CD4-positive, alpha-beta T cell treated with Interleukin-1 beta for 1 hour (primary cell): Measurements from ENCODE around the gene SPEG.

ENCODE experiments used
- DNase-seq, 2 donors: peaks; one replicate each; pipeline ENCODE4 v3.0.0-alpha.2; 2020 to 2022

SPEG gene

DNA sequence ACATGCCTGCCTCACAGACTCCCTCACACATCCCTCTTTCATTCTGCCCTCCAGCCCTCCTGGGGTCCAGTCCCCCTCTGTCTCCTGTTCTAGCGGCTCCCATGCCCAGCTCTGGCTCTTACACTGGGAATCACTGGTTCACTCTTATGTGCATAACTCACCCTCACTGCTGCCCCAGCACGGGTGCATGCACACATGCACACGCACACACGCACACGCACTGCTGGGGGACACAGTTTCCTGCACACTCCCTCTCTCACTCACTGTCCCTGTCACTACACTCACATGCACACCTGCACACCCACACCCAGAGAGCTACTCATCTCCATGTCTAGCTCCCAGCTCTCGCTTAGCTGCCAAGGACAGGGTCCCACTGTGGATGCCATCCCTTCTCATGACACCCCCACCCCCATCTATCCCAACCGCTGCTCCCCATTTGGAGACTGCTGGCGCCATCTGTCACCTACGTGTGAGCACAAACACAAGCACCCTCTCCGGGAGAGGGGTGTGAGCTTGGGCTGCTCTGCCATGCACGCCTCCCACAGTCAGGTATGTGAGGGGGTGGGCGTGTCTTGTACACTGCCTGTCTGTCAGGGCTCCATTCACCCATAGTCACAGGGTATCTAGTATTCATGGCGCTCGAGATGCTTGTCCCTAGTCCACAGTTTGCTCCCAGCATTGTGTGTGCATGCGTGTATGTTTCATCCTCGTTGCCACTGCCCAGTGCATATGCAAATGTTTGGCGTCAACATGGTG lies 81.4 kb downstream of the SPEG start:
- DNase-seq = no peak

DNA sequence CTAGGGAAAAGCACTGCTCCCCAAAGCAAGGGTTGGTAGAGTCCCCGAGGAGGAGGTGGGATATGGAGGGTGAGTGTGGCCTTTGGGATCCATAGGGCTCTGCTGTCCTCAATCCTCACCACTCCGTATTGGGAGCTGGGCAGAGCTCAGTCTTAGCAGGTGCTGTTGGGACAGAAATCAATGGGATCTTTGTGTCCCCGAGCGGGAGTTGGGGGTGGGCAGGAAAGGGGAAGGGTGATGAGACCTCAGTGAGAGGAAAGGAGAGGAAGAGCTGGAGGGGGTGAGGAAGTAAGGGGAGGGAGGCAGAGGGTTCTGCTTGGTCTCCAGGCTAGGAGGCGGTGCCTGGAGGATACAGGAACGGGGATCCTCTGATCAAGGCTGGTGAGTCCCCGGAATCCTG lies 82.2 kb downstream of the SPEG start:
- no peak for DNase-seq

DNA sequence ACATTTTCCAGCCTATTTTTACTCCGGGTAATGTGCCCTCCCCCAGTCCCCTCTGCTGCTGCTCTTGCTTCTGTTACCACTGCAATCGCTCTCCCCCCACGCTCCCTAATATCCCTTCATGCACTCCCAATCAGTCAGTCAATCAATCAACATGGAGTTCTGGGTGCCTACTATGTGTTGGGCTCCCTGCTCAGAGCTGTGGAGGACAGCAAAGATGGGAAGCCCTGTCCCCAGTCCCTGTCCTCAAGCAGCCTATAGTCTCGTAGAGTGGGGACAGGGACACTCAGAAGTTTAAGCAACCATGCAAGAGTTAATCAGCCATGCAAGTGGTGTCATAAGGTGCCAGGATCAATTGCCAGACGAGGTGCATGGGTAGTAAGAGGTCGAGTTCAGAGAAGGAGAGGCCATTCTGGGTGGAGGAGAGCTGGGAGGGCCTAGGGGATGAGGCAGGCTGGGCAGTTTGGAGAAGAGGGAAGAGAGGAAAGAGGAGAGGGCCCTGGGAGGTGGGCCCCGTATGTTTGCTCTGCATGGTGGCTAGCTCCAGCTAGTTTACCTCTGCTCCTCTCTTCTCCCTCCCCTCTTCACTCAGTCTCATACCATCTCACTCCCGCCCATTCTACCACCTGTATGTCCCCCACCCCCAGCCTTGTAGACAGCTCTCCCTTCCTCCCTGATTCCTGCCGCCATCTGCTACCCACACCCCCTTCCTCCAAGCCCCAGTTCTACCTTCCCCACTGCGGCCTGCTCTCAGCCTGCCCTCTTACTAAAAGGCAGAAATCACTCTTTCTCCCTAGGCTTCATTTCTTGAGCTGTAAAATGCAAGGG lies 83.5 kb downstream of the SPEG start:
- no peak for DNase-seq

DNA sequence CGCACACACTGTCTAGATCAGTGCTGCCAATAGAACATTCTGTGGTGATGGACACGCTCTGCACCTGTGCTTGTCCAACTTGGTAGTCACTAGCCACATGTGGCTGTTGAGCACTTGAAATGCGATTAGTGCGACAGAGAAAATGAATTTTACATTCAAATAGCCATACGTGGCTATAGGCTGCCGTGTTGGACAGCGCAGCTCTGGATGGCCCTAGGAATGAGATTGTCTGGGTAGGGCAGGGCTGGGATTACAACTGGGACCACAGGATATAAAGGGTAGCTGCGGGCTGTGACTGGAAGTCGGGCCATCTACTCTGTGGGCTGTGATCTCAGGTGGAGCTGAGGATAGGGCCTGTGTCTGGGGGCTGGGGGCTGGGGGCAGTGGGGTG lies 84.9 kb downstream of the SPEG start:
- no peak for DNase-seq

DNA sequence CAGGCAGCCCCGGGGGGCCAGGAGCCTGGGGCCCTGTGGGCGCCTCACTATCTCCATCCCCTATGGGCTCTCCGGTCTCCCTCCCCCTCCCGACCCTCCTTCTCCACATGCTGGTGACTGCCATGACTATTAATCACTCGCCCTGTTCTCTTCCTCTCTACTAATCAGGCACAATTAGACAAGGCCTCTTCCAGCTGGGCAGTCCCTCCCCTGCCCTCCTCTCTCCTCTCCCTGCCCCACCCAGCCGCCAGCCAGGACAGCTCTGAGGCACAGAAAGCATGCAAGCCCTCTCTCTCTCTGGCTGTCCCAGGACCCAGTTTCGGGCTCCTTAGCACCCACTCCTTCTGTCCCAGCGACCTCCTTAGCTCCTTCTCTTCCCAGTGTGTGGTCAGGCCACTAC lies 85.4 kb downstream of the SPEG start:
- no peak for DNase-seq

DNA sequence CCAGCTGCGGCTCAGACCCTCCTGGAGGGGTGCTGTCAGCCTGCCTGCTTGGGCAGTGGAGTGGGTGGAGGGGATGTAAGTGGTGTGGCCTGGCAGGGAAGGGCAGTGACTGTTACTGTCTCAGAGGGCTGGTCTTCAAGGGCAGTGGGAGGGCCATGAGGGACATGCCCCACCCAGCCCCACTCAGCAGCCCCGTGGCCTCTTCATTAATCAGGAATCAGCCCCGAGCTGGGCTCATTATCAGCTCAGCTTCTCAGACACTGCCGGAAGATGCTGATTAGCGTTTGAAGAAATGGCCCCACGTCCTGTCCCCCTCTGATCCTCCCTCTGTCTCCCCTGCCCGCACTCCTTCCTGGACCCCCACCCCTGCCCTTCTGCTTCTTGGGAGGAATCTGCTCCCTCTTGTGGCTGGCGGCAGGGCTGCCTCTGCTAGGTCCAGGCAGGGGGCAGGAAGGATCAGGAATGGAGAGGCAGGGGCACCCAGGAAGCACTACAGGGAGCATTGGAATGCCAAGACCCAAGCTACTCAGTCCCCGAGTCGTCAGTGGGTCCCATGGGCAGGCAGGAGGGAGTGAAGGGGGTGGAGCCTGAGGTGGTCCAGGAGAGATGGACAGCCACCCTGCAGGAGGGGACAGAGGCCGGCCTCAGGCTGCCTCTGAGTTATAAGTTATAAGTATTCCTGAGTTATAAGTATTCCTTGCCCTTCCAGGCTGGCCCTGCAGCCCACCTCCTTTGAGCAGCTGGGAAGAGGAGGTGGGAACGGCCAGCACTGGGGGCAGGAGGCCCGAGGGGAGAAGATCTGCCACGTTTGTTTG lies 86.6 kb downstream of the SPEG start:
- no peak for DNase-seq

DNA sequence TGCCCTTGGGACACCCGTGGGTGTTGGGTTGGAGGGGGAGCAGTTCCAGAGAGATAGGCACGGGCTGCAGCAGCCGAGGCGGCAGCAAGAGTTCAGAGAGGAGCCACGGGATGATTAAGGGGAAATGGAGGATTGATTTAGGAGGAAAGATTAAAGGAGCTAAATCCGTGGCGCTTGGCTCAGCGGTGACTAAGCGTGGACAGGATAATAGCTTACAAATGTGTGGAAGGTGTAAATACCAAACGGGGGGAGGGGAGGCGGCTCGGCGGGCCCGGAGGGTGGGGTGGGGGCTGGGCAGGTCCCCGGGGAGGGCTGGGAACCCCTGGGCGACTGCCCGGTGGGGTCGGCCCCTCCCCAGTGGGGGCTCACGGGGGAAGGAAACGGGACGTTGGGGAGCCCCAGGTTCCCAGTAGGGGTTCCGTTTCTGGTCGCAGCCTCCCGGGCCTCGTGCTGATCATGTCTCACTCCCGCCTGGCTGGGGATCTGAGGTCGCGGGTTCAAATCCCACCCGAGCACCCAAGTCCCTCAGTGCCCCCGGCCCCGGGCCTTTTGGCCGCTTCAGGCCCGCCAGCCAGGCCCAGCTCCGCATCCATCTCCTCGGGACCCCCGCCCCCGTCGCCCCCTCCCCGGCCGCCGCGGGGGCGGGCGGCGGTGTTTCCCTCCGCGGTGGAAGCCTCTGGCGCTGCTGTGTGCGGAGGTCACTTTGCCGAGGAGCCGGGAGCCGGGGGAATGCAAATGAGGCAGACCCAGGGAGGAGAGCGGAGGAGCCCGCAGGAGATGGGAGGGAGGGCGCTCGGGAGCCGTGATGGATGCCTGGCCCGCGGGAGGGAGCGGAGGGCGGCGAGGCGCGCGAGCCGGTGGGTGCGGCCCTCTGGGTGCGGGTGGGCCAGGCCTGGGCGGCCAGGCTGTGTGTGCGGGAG lies 87.7 kb downstream of the SPEG start:
- DNase-seq = no peak

DNA sequence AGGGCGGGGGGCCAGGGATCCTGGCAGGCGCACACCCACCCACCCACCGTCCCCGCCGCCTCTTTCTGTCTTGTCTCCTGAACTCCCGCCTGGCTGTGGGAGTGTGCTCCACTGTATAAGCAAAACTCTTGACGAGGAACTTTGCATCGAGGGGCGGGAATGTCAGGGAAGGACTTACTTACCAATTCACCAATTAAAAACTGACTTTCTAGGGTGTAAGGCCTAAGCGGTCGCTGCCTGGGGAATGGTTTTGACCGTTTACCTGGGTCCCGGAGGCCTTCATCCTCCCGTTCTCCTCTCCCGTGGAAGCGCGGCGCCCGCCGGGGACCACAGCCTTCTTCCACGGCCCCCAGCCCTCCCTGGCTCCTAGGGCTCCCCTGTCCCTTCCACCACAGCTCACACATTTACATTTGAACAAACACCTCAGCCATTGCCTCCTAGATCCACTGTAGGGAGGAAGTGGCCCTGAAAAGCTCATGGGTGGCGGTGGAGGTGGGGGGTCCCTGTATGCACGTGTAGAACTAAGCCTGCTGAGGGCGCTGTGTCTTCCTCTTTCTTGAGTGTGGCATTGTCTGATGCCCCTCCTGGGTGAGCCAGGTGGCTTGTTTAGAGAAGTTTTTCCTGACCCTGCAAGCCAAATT lies 88.5 kb downstream of the SPEG start:
- no peak for DNase-seq

DNA sequence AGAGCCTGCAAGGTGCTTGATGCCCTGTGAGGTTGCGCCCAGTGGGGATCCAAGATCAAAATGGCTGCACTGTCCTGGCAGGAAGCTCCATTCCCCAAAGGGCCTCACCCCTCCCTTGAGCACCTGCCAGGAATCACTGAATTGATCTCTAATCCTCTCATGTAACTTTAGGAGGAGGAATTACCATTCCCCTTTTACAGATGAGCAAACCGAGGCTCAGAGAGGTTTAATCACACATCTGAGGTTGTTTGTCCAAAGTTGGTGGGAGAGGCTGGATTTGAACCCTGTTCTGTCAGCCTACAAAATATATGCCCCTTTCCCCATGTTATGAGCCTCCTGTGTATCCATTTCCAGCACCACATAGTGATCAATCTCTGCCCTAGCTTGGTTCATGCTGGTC lies 90.2 kb downstream of the SPEG start:
- DNase-seq = no peak

DNA sequence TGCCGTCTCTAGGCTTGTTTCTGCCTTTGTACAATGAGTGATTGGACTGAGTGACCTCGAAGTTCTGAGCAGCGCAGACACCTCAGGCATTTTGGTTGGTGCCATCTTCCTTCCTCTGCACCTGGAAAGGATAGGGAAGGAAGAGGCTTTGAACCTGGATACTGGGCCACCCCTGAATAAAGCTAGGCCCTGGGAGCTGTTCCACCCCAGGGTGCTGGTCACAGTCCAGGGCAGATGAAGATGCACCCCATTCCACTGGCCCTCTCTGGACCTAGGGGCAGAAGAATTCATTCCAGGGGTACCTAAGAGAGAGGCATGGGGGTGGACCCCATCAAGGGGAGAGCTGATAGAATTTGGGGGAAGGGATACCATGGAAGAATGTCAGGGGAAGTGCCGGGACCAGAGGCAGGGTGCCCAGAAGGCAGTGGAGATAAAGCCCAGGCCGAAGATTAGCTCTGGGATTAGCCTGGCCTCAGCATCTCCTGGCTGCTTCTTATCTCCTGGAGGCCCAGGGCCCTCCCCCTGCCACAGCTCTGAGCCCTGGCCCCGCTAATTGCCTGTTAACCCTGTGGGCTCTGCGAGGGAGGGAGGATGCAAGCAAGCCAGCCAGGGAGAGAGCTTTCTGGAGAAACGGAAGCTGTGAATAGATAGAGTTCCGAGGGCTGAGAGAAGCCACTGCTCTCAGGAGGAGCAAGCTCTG lies 91.0 kb downstream of the SPEG start:
- no peak for DNase-seq

DNA sequence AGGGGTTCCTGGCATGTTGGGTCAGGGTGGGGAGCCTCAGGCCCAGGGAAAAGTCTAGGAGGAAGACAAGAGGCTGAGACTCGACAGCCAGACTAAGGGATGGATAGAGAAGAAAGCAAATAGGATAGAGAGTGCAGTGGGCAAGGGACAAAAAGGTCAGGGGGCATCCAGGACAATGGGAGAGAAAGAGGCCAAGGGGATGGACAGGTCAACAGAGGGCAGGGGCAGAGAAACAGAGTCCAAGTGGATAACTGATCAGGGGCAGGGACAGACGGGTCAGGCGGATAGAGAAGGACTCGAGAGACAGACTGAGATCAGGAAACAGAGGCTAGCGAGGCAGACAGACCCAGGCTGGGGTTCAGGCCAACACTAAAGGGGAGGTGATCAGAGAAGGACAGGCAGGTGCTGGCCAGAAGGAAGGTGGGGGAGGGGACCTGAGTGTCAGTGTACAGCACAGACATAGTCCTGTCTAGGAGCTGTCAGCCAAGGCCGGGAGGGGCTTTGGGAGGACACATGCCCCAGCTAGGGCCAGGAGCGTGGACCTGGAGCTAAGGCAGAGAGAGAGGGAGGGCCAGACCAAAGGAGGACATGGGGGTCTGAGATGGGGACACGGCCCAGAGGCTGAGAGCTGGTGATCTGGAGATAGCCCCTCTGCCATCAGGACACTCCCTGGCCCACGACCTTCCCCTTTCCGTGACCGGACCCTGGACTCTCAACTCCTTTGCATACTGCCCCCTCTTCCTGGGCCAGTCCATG lies 91.9 kb downstream of the SPEG start:
- DNase-seq = no peak

DNA sequence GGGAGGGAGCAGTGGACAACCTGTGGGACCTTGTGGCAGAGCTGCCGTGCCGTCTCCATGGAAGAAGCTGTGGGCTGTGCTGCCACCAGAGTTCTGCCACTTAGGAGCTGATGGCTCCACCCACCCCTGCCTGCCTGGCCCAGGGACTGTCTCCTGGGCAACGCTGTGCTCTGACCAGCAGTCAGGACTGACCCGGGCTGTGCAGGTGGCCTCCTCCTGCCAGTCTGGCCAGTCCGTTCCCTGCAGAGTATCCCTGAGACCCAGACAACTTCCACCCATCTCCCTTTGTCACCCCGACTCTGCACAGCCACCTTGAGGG lies 92.4 kb downstream of the SPEG start:
- no peak for DNase-seq

DNA sequence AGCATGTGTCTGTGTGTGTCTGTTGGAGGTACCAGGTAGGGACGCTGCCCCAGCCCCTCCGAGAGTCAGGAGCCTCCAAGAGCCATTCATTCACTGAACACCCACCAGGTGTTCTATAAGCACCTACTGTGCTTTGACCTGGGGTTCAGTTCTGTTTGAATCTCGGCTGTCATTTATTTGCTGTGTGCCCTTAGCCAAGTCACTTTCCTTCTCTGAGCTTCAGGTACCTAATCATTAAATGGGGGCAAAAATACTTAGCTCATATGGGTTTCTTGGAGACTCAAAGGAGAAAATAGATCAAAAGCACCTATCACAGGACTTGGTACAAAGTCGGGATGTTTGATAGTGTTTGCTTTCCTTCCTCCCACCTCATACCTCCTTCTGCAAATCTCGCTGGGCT lies 92.8 kb downstream of the SPEG start:
- DNase-seq = no peak

DNA sequence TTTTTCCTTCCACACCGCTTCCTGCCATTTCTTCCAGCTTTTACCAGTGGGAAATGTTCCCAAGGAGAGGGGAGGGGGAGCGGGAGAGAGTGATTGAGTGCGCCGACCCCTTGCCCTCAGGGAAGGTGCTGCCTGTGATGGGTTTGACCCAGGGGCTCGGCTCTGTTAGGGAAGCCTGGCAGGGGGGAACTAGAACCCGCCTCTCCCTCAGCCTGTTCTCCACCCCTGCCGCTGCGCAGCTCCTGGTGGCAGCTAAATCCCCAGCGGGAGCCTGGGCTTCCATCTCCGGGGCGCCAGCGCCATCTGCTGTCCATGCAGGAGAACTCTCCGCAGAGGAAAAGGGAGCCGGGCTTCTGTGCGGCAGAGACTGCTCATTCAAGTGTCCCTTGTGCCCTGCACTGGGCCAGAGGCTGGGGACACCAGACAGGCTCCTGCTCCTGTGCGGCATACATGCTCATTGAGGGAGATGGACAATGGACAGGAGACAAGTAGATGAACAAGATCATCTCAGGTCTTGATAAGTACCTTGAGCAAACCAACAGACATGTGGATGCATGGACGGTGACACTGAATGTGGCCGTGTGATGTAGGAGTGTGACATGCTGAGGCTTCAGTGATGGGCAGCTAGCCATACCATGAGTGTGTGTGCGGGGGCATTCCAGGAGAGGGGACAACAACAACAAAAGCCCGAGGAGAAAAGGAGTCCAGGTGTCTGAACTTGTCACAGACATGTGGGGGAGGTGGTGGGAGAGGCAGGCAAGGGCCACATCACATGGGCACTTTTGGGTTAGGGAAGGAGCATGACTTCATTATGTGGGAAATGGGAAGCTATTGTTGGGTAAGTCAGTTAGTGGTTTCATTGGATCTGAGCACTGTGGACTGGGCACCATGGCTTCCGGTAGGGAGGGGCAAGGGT lies 95.7 kb downstream of the SPEG start:
- peak; percentile 83 to 84 for DNase-seq

DNA sequence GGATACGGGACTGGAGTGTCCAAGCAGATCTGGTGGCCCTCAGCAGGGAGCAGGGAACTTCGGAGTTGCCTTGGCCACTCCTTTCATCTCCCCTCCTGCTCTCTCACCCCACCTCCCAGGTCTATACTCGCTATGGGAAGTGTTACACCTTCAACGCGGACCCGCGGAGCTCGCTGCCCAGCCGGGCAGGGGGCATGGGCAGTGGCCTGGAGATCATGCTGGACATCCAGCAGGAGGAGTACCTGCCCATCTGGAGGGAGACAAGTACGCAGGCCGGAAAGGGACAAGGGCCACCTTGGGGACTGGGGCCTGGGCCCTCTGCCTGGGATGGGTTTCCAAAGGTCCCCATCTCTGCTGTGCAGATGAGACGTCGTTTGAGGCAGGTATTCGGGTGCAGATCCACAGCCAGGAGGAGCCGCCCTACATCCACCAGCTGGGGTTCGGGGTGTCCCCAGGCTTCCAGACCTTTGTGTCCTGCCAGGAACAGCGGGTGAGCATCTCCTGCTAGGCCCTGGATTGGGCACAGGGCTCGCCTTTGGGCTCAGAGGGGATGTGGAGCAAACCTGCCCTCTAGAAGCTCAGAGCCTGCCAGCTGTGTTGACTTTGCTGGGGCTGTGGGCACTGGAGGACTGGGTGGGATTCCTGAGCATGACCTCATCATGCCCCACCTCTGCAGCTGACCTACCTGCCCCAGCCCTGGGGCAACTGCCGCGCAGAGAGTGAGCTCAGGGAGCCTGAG lies 97.2 kb downstream of the SPEG start:
- DNase-seq = no peak

DNA sequence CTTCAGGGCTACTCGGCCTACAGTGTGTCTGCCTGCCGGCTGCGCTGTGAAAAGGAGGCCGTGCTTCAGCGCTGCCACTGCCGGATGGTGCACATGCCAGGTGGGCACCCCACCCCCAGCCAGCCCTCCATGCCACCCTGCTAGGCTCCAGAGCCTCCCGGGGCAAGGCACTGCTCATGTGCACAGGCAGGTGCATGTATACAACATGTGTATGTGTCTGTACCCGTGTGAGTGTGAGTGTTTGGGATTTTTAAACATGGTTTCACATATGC lies 97.7 kb downstream of the SPEG start:
- no peak for DNase-seq

DNA sequence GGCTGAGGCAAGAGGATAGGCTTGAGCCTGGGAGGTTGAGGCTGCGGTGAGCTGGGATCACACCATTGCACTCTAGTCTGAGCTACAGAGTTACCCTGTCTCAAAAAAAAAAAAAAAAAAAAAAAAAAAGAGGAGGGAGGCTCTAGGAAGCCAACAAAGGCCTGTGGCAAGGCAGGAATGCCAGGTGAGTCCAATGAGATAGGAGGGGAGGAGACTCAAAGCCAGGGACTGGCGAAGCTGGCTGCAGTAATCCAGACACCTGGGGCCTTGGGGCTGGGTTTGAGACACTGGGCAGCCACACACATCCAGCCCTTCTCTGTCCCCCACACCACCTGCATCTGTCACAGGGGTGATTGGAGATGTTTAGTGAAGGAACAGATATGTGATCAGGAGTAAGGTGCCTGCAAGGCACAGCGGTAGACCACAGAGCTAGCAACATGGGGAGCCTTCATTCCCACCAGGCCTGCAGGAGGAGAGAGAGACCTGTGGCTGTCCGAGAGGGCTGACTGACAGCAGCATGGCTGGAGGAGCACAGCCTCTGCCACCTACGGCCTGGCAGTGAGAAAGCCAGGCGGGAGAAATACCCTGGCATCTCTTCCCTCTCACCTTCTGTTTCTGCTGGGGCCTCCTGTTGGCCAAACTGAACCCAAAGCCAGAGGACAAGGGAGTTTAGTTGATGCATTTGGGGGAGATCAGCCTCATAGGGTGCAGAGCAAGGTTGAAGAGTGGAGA lies 99.5 kb downstream of the SPEG start:
- DNase-seq = no peak

DNA sequence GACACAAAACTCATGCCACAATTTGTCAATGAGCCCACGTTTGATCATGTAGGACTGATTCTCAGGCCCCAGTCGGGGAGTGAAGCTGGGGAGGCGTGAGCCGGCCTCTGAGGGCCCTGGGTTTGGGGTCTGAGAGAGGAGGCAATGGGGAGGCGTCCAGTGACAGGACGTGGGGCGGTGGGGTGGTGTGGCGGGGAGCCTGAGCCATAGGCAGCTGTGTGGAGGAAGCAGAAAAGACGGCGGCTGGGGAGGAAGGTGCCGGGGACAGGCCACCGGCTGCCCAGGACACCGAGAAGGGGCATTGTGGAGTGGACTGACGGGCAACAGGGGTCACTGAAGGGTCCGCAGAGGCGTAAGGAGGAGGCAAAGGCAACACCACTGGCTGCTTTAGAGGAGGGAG lies 101.8 kb downstream of the SPEG start:
- DNase-seq = no peak
